Globus pallidus (tissue), 1 donor: ENCODE results near the gene WNT1.

Source experiments
- DNase-seq: peaks from one replicate; pipeline ENCODE4 v3.0.0-alpha.2; 2015; ENCODE audit warnings: low spot score

Gene WNT1

DNA sequence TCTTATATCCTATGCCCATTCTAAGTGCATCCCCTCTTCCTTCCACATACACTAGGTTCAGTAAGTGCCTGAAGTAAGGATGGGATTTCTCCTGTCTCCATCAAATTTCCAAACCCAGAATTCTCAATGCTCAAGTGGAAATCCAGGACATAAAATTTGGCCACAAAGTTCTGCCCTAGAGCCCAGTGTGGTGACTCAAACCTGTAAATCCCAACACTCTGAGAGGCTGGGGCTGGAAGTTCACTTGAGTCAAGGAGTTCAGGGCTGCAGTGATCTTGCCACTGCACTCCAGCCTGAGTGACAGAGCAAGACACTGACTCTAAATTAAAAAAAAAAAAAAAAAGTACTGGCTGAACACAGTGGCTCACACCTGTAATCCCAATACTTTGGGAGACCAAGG is 16.3 kb upstream of the WNT1 start:
- no peak for DNase-seq

- no peak for DNase-seq
Measured at GRCh38 chr12:48965298-48965838, 12.8 kb upstream of the WNT1 start.

- no peak for DNase-seq
Measured at GRCh38 chr12:48966177-48966895, 11.8 kb upstream of the WNT1 start.

- DNase-seq: no peak
Measured at GRCh38 chr12:48967991-48968390, 10.1 kb upstream of the WNT1 start.

DNA sequence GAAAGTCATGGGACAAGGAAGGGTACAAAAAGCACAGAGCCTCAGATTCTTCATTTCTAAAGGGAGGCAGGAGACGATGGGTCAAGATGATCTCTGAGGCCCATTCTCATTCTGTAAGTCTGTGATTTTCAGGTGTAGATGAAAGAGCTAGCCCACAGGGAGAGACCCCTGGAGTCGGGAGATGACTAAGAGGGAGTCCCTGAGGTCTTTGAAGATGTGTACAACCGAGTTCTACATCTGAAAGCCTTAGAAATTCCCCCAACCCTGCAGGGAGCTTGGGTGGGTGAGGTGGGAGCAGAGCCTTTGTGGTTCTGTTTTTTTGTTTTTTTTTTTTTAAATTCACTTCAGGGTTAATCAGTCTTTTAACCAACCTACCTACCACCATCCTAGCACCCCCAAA is 9.7 kb upstream of the WNT1 start:
- DNase-seq: no peak

DNA sequence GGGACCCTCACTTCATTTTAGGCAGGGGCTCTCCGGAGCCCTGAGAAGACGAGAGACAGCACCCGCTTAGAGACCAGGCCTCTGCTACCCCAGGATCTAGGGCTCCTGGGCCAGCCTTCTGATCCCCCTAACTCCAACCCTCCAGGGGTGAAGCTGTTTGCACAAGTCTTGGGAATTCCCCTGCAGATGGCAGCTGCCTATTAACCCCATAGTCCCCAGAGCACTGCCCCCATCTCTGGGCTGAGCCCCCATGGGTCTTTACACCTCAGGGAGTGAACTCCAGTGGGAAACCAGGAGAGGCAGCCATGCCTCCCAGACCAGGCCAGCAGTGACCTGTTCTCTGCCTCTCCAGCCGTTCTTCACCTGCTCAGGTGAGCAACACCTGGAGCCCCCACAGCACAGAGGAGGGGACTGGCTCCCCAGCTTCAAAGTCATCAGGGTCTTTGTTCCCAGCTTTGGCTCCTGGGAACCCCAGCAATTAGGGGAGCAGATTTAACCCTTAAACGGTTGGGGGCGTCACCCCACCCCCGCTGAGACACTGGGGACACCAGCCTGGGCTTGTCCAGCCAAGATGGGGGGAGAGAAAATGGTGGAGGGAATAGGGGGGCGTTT is 8.9 kb upstream of the WNT1 start:
- DNase-seq: no peak

- no peak for DNase-seq
Measured at GRCh38 chr12:48969833-48970701, 8.1 kb upstream of the WNT1 start.

GRCh38 chr12:48970702-48971334 is 7.3 kb upstream of the WNT1 start:
- no peak for DNase-seq

DNA sequence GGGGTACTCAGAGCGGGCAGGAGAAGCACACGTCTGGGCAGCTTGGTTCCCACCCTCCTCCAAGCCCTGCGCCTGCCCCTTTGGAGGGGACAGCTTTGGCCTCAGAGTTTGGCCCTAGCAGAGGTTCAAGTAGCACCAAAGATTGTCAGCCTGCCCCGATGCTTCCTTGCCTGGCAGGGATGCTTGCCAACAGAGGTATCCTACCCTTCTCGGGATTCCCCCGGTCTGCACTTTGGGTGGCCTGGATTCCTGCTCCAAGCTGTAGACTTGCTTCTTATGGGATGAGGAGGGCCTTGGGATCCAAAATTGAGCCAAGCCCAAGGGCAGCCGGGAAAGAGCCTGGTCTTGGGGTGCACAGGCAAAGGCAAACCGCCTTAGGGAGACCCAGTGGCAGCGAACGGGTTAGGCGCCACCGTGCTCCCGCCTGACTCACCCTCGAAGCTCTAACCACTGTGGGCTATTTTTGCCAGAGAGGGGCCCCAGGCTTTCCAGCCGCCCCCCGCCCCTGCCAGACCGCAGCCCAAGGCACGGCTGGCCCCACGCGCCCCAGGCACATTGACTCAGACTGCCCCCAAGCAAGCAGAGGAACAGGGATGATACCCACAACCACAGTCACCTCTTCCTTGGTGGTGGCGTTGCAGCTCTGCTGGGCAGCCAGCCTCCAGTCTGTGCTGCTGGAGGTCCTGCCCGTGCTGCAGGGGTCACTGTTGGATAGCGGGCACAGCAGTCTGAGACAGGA is 5.7 kb upstream of the WNT1 start:
- DNase-seq: no peak

DNA sequence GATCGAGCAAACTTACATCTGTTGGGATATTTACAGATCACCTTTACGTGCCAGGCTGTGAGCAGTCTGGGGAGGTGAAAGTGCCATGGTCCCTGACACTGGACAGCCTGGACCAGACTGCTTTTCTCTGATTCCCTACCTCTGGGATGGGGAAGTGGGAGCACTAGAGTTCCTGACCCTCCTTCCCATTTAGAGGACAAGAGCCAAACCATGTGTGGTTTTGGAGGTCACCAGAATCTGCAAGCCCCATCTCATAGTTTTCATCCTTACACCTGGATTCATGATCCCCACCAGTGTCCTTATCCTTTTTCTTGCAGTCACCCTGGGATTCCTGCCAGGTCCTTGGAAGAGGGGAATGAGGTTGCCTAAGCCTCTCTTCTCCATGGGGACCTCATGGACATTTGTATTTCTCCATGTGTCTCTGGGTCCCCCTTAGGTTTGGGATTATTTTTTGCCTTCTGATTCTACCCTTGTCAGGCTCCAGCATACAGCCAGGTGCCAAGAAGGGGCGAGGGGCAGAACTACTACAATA is 5.1 kb upstream of the WNT1 start:
- no peak for DNase-seq

- no peak for DNase-seq
Measured at GRCh38 chr12:48973531-48973930, 4.6 kb upstream of the WNT1 start.

GRCh38 chr12:48973941-48974673 is 4.0 kb upstream of the WNT1 start:
- DNase-seq: no peak

DNA sequence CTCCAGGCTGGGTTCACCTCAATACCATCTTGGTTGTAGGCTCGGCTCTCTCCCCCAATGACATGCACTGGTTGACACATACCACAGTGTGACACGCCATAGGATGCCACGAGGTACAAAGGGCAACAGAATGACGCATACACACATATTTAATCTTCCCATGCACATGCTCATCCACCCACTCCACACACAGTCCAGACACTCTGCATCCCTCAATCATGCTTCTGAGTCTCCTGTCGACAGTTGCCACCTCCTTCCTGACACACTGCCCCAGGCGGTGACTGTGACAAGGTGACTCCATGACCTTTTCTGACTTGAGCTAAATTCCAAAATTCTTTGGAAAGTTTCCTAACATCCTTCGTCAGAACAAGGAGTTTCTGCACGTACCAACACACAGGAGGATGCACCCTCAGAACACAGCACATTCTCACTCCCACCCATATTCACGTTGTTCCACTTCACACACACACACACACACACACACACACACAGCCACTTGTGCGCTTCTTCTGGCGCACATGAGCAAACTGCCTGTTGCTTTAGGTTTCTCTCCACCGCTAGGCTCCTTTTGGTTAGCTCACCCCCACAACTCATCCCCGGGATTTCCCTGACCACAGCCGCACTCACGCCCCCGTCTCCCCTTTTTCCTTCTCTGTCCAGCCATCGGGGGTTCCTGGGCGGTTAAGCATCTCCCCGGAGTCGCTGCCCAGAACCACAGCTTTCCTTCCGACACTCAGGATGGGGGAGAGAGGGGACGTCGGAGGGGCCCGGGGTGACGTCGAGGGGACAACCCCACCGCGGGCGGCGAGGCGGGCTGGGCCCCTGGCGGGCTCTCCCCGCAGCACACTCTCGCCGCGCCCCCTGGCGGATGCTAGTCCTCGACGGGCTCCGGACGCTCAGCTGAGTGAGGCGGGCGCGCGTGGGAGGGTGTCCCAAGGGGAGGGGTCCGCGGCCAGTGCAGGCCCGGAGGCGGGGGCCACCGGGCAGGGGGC is 536 bp upstream of the WNT1 start:
- DNase-seq: no peak

DNA sequence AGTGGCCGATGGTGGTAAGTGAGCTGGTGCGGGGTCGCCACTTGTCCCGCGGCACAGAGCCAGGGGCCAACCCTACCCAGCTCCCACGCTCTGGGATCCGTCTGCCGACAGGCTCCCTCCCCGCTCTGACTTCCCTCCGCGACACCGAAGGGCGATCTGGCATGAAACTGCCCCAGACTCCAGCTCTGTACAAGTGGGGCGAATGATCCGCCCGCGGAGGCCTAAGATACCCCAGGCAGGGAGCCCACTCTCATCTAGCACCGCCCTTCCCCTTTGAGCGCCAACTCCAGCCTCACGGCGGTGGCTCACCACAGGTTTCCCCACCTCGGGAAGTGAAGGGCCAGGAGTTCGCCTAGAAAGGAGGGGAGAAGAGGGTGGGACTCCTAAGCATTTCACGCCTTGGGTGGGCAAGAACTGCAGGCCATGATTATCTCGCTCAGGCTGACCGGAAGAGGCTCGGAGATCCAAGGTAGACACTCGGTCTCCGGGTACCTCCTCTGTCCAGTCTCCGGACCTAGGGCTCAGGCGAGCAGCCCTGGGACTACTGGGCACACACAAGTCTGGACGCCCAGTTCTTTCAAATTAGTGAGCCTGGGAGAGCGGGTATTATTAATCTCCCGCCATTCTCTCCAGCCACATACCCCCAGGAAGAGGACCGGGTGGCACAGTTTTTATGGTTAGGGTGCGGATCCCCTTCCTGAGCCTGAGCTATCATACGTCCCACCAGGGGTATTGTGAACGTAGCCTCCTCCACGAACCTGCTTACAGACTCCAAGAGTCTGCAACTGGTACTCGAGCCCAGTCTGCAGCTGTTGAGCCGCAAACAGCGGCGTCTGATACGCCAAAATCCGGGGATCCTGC is 849 bp downstream of the WNT1 start:
- DNase-seq: no peak

DNA sequence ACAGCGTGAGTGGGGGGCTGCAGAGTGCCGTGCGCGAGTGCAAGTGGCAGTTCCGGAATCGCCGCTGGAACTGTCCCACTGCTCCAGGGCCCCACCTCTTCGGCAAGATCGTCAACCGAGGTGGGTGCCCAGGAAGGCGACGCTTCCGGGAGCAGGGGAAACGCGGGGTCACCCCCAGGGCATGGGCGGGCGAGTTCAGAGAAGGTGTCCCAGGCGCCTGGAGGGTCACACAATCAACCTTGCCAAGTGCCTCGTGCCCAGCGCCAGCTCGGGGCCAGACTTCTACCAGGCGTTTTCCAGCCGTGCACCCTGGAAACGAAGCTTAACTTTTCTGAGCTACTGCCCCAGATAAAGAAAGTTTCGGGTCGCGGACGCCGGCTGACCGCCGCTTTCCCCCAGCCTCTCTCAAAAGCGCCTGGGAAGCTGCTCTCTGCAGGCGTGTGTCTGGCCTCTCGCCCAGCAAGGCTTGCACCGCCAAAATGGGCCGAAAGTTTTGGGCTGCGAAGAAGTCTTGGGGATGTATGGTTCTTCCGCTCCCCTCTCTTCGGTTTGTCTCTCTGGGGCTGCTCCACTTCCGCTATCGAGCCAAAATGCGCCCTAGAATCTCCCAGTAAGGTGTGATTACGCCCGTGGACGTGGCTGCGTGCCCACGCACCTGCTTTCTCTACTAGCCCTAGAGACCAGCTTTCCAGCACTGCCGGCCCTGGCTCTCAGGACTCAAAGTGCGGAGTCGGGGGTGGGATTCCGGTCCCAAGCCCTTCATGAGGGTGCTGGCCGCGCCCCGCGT is 1.7 kb downstream of the WNT1 start:
- DNase-seq: no peak

DNA sequence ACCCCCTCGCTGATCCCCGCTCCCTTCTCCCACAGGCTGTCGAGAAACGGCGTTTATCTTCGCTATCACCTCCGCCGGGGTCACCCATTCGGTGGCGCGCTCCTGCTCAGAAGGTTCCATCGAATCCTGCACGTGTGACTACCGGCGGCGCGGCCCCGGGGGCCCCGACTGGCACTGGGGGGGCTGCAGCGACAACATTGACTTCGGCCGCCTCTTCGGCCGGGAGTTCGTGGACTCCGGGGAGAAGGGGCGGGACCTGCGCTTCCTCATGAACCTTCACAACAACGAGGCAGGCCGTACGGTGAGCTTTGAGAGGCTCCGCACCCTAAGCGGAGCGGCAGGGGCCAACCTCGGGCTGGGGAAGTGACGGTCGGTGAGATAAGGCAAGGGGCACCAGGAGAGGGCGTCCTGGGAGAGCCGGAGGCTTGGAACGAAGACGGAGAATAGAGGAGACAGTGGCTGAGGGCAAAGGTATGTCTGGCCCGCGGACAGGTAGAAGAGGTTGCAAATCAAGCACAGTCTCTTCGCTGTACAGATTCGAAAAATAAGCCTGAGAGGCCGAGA is 2.3 kb downstream of the WNT1 start:
- DNase-seq: no peak
